KMS-11 (cell line): Measurements from ENCODE around the gene DNAJC15.
A peak's percentile ranks its signal among the peaks of the same experiment; 100 is the strongest.
"Not testable (repeated sequence)": the region's sequence is repeated elsewhere in the genome, so short reads cannot be mapped to it uniquely, and the experiment has no call there.

Source experiments
- H2AFZ ChIP-seq: fragments of 200-600 bp; sonication (generic); 2 replicates; pipeline ENCODE4 v1.6.1; 2016; ENCODE audit warnings: antibody characterized with exemption, mixed run types, low read depth
- H3K27ac ChIP-seq: fragments of 200-600 bp; sonication (generic); 2 replicates; pipeline ENCODE4 v1.6.1; 2016; ENCODE audit warnings: mild to moderate bottlenecking, mixed run types
- H3K27me3 ChIP-seq: fragments of 200-600 bp; sonication (generic); 2 replicates; pipeline ENCODE4 v1.6.1; 2017; ENCODE audit warnings: mild to moderate bottlenecking, low read depth, mixed run types, moderate library complexity; ENCODE audit not compliant: insufficient read depth
- H3K36me3 ChIP-seq: fragments of 200-600 bp; sonication (generic); 2 replicates; pipeline ENCODE4 v1.6.1; 2017; ENCODE audit warnings: mild to moderate bottlenecking, mixed run types; ENCODE audit not compliant: insufficient read depth
- H3K4me1 ChIP-seq: fragments of 200-600 bp; sonication (generic); 2 replicates; pipeline ENCODE4 v1.6.1; 2016; ENCODE audit warnings: mild to moderate bottlenecking, low read depth, mixed run types; ENCODE audit not compliant: poor library complexity, severe bottlenecking
- H3K4me2 ChIP-seq: fragments of 200-600 bp; sonication (generic); 2 replicates; pipeline ENCODE4 v1.7.0; 2016; ENCODE audit warnings: mild to moderate bottlenecking, mixed run types
- H3K4me3 ChIP-seq: fragments of 200-600 bp; sonication (generic); IDR thresholded peaks from 2 replicates; pipeline ENCODE4 v1.6.1; 2017; ENCODE audit warnings: low read depth, low read length, mixed read lengths; ENCODE audit not compliant: insufficient read depth
- H3K79me2 ChIP-seq: fragments of 200-600 bp; sonication (generic); 2 replicates; pipeline ENCODE4 v1.6.1; 2016; ENCODE audit warnings: low read depth, mixed run types; ENCODE audit not compliant: insufficient read depth
- H3K9ac ChIP-seq: fragments of 200-600 bp; sonication (generic); 2 replicates; pipeline ENCODE4 v1.6.1; 2016; ENCODE audit warnings: mild to moderate bottlenecking, mixed run types
- H4K20me1 ChIP-seq: fragments of 200-600 bp; sonication (generic); 2 replicates; pipeline ENCODE4 v1.6.1; 2016; ENCODE audit warnings: mild to moderate bottlenecking, mixed run types; ENCODE audit not compliant: insufficient read depth
- TF ChIP-seq, protein P1 (sequence below): fragments of 200-600 bp; sonication (generic); conservative IDR thresholded peaks from 2 replicates; pipeline ENCODE4 v1.6.1; 2017; ENCODE audit warnings: low read depth, mild to moderate bottlenecking, antibody characterized with exemption, low read length, moderate library complexity, mixed read lengths

Gene DNAJC15

DNA sequence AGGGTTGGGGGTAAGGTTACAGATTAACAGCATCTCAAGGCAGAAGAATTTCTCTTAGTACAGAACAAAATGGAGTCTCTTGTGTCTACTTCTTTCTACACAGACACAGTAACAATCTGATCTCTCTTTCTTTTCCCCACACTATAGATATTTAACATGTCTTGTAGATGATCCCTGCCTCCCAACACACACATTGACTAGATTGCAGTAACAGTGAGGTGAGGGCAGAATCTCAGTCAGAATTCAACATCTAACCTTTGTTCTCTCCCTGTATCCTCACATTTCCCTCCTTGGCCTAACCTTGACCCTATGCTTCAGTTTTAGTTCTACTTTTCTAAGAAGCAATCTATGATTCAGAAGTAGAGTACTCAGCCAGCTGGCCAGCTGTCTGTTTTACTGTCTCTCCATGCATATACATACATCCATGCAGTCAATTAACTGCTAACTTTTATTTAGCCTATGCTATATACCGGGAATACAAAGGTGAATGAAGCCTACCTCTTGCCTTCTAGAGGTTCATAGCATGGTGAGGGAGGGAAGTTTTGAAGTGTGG, 18.1 kb downstream of the DNAJC15 start:
- no peaks in the 10 kb centered on the region for H3K79me2 ChIP-seq
- no peak overlapping the region for H3K4me2 ChIP-seq
- peaks cover 29% of the 10 kb centered on the region for H3K4me1 ChIP-seq
- no peak overlapping the region for H3K4me3 ChIP-seq
- no peak overlapping the region for H3K27ac ChIP-seq
- no peaks in the 10 kb centered on the region for H4K20me1 ChIP-seq
- H2AFZ ChIP-seq, result no peak overlapping the region
- TF ChIP-seq, protein P1, sequence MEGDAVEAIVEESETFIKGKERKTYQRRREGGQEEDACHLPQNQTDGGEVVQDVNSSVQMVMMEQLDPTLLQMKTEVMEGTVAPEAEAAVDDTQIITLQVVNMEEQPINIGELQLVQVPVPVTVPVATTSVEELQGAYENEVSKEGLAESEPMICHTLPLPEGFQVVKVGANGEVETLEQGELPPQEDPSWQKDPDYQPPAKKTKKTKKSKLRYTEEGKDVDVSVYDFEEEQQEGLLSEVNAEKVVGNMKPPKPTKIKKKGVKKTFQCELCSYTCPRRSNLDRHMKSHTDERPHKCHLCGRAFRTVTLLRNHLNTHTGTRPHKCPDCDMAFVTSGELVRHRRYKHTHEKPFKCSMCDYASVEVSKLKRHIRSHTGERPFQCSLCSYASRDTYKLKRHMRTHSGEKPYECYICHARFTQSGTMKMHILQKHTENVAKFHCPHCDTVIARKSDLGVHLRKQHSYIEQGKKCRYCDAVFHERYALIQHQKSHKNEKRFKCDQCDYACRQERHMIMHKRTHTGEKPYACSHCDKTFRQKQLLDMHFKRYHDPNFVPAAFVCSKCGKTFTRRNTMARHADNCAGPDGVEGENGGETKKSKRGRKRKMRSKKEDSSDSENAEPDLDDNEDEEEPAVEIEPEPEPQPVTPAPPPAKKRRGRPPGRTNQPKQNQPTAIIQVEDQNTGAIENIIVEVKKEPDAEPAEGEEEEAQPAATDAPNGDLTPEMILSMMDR, result no peak
- no peak overlapping the region for H3K9ac ChIP-seq
- no peaks in the 10 kb centered on the region for H3K27me3 ChIP-seq
- H3K36me3 ChIP-seq, result no peaks in the 10 kb centered on the region

DNA sequence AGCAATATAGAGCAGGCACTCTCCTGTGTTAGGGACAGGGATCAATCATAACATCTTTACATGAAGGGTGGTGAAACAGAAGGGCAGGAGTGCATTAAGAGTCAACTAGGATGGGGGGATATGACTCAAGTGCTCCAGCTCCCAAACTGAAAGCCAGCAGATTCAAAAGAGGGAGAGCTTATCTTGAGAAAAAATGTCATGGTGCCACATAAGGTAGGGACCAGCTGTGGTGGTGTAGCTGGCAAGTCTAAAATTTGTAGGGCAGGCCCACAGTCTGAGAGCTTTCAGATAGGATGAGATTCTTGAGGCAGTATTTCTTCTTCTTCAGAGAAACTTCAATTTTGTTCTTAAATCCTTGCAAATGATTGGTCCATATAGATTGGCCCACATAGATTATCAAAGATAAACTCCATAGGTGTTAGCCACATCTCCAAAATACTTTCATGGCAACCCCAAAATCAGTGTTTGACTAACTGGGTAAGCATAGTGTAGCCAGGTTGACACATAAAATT, 19.1 kb downstream of the DNAJC15 start:
- Histone ChIP-seq H3K4me2 (no peak overlapping the region), H3K27ac (no peak overlapping the region)

DNA sequence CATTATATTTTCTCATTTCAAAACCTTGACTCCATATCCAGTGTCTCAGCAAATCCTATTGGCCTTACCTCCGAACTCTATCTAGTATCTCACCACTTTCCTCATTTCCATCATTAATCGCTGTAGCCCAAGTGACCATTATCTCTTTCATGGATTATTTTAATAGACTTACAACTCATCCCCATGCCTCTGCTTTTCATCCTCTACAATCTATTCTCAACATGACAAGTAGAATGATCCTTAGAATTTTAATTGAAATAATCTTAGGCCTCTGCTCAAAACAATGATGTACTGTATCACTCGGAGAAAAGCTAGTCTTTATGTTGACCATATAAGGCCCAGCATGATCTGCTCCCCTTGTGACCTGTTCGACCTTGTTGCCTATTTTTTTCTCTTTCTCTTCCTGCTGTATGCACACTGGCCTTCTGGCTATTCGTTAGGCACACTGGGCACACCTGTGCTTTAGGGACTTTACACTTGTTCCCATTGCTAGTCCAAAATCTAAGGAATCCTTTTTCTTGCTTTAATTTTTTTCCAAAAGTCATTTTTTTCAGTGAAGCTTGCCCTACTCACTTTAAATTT, 21.4 kb downstream of the DNAJC15 start:
- H2AFZ ChIP-seq, result peak overlapping the region; percentile 65; the same call in 1 of the 2 replicates
- no peak overlapping the region for H3K4me3 ChIP-seq
- H3K4me2 ChIP-seq, result peak overlapping the region; percentile 83
- no peaks in the 10 kb centered on the region for H4K20me1 ChIP-seq
- H3K27me3 ChIP-seq, result no peaks in the 10 kb centered on the region
- peaks cover 55% of the 10 kb centered on the region for H3K4me1 ChIP-seq
- no peaks in the 10 kb centered on the region for H3K79me2 ChIP-seq
- TF ChIP-seq, protein P1, result no peak
- H3K27ac ChIP-seq, result peak overlapping the region; percentile 78
- H3K36me3 ChIP-seq, result no peaks in the 10 kb centered on the region
- peak overlapping the region; percentile 54; the same call in 1 of the 2 replicates for H3K9ac ChIP-seq

More for the DNA sequence above, 19.1 kb downstream of the DNAJC15 start:
- Histone ChIP-seq H2AFZ (no peak overlapping the region), H3K27me3 (no peaks in the 10 kb centered on the region), H3K4me1 (peaks cover 34% of the 10 kb centered on the region), H3K4me3 (no peak overlapping the region), H4K20me1 (no peaks in the 10 kb centered on the region), H3K79me2 (no peaks in the 10 kb centered on the region), H3K9ac (no peak overlapping the region), H3K36me3 (no peaks in the 10 kb centered on the region)
- TF ChIP-seq, protein P1, result no peak

DNA sequence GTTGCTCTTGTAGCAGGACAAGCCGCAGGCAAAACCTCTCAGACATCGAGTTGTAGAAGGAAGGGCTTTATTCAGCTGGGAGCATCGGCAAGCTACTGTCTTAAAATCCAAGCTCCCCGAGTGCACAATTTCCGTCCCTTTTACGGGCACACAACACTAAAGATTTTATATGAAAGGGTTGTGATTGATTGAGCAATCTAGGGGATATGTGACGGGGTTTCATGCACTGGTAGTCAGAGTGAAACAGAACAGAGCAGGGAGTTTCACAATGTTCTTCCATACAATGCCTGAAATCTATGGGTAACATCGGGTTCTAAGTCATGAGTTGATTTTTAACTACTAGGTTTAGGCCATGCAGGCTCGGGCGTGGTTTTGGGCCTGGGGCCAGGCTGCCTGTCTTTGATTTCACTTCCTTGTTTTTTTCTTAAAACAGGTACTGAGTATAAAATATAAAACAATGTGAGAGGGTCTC, 22.0 kb downstream of the DNAJC15 start:
- H3K79me2 ChIP-seq, H3K36me3 ChIP-seq, H3K27me3 ChIP-seq, H3K4me3 ChIP-seq, H4K20me1 ChIP-seq: not testable (repeated sequence)
- Histone ChIP-seq H3K4me1 (peaks cover 60% of the 10 kb centered on the region), H3K4me2 (peak overlapping the region; percentile 83), H2AFZ (peak overlapping the region; percentile 65; the same call in 1 of the 2 replicates), H3K9ac (peak overlapping the region; percentile 54; the same call in 1 of the 2 replicates), H3K27ac (peak overlapping the region; percentile 78)

DNA sequence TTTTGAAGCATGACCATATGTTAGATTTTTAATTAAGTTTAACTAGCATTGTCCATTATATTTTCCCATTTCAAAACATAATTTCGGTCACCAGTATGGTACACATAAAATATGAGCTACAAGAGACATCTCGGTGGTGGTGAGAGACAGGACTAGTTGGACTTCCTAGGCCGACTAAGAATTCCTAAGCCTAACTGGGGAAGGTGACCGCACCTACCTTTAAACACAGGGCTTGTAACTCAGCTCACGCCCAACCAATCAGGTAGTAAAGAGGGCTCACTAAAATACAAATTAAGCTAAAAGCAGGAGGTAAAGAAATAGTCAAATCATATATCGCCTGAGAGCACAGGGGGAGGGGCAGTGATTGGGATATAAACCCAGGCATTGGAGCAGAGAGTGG, 22.9 kb downstream of the DNAJC15 start:
- Histone ChIP-seq H4K20me1 (no peaks in the 10 kb centered on the region), H3K79me2 (no peaks in the 10 kb centered on the region), H2AFZ (no peak overlapping the region), H3K4me3 (no peak overlapping the region), H3K4me1 (peaks cover 66% of the 10 kb centered on the region), H3K36me3 (no peaks in the 10 kb centered on the region), H3K27me3 (no peaks in the 10 kb centered on the region), H3K9ac (peak overlapping the region; percentile 54; the same call in 1 of the 2 replicates), H3K4me2 (peak overlapping the region; percentile 83; the same call in 1 of the 2 replicates), H3K27ac (no peak overlapping the region; the same call in 1 of the 2 replicates)
- TF ChIP-seq, protein P1, result no peak
